Suprapubic skin (tissue), 3 donors: ENCODE measurements around the gene BPIFB2.

Experiments
- POLR2A ChIP-seq, 2 donors: fragments of 450-650 bp; IDR thresholded peaks; one replicate each; pipeline ENCODE4 v1.6.1; 2017; ENCODE audit warnings: antibody characterized with exemption in 2 of 2, mild to moderate bottlenecking in 2 of 2, moderate library complexity in 2 of 2
- TF ChIP-seq, protein P1 (sequence below), 2 donors: fragments of 200-600 bp in 1 of 2; fragments of 450-650 bp in 1 of 2; sonication (generic) in 1 of 2; IDR thresholded peaks; one replicate each; pipeline ENCODE4 v1.5.1; 2016 to 2019; ENCODE audit warnings: antibody characterized with exemption in 2 of 2, mild to moderate bottlenecking in 1 of 2, moderate library complexity in 1 of 2

DNA sequence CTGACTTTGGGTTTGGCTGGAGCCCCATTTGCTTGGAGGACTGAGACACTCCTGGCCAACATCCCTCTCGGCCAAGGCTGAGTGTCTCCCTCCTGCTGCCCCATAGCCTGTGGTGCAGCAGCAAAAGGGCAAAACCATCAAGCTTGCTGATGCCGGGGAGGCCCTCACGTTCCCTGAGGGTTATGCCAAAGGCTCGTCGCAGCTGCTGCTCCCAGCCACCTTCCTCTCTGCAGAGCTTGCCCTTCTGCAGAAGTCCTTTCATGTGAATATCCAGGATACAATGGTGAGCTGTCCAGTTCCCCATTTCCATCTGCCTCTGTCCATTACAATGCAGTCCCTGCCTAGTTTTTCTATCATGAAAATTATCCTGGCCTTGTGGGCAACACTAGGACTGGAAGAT is 30.0 kb downstream of the BPIFB2 start:
- TF ChIP-seq, protein P1, sequence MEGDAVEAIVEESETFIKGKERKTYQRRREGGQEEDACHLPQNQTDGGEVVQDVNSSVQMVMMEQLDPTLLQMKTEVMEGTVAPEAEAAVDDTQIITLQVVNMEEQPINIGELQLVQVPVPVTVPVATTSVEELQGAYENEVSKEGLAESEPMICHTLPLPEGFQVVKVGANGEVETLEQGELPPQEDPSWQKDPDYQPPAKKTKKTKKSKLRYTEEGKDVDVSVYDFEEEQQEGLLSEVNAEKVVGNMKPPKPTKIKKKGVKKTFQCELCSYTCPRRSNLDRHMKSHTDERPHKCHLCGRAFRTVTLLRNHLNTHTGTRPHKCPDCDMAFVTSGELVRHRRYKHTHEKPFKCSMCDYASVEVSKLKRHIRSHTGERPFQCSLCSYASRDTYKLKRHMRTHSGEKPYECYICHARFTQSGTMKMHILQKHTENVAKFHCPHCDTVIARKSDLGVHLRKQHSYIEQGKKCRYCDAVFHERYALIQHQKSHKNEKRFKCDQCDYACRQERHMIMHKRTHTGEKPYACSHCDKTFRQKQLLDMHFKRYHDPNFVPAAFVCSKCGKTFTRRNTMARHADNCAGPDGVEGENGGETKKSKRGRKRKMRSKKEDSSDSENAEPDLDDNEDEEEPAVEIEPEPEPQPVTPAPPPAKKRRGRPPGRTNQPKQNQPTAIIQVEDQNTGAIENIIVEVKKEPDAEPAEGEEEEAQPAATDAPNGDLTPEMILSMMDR (IDR thresholded peaks at IDR 0.05) = no peak
- TF ChIP-seq POLR2A (IDR thresholded peaks at IDR 0.05) = no peak
